HL-60/S4 treated with phorbol 12-myristate 13-acetate at 8.2 ng/mL for 4 days and 3 days (cell line): ENCODE measurements around the gene TINAGL1.
"Not testable (repeated sequence)": the region's sequence is repeated elsewhere in the genome, so short reads cannot be mapped to it uniquely, and the experiment has no call there.

Experiments
- in situ Hi-C: fragments of 300-500 bp; cut with MboI; formaldehyde crosslinking; loops from 2 replicates; pipeline ENCODE4 v1.15.0; 2022; ENCODE audit warnings: low sequenced_read_pairs

The TINAGL1 gene

GRCh38 chr1:31583082-31583994 is 7.0 kb downstream of the TINAGL1 start:
- in situ Hi-C loops: no loop called here

- in situ Hi-C loops: no loop called here
These were observed 7.9 kb downstream of the TINAGL1 start for GRCh38 chr1:31583995-31584868.

- in situ Hi-C loops: no loop called here
These were observed 8.8 kb downstream of the TINAGL1 start for GRCh38 chr1:31584869-31585735.

GRCh38 chr1:31585736-31586365 is 9.5 kb downstream of the TINAGL1 start:
- in situ Hi-C loops: no loop called here

GRCh38 chr1:31586376-31587327 is 10.3 kb downstream of the TINAGL1 start:
- in situ Hi-C loops: no loop called here

GRCh38 chr1:31587328-31587699 is 11.0 kb downstream of the TINAGL1 start:
- in situ Hi-C loops: not testable (repeated sequence)

- in situ Hi-C loops: no loop called here
These were observed 11.6 kb downstream of the TINAGL1 start for GRCh38 chr1:31587720-31588423.

GRCh38 chr1:31588751-31589515 is 12.6 kb downstream of the TINAGL1 start:
- in situ Hi-C loops: no loop called here

- in situ Hi-C loops: no loop called here
These were observed 15.2 kb downstream of the TINAGL1 start for GRCh38 chr1:31591425-31592093.

- in situ Hi-C loops: no loop called here
These were observed 15.8 kb downstream of the TINAGL1 start for GRCh38 chr1:31592132-31592531.

- in situ Hi-C loops: no loop called here
These were observed 16.9 kb downstream of the TINAGL1 start for GRCh38 chr1:31593136-31593665.

- in situ Hi-C loops: no loop called here
These were observed 17.7 kb downstream of the TINAGL1 start for GRCh38 chr1:31593770-31594632.

- in situ Hi-C loops: no loop called here
These were observed 19.8 kb downstream of the TINAGL1 start for GRCh38 chr1:31595836-31596736.

- in situ Hi-C loops: no loop called here
These were observed 20.4 kb downstream of the TINAGL1 start for GRCh38 chr1:31596737-31597097.

- in situ Hi-C loops: no loop called here
These were observed 22.7 kb downstream of the TINAGL1 start for GRCh38 chr1:31598980-31599379.
